GM21825 (cell line): Measurements from ENCODE around the gene TBC1D7.

Experiments
- ATAC-seq: cut with Tn5 transposase; IDR thresholded peaks from one replicate; pipeline ENCODE4 v1.9.1; 2021; ENCODE audit warnings: mild to moderate bottlenecking, moderate library complexity; ENCODE audit not compliant: unreplicated experiment

The TBC1D7 gene

GRCh38 chr6:13296536-13296997 lies 31.8 kb downstream of the TBC1D7 start:
- ATAC-seq: no peak

GRCh38 chr6:13295576-13295975 lies 32.8 kb downstream of the TBC1D7 start:
- no peak for ATAC-seq

GRCh38 chr6:13294499-13295069 lies 33.8 kb downstream of the TBC1D7 start:
- ATAC-seq: no peak

- no peak for ATAC-seq
These were observed 35.6 kb downstream of the TBC1D7 start for GRCh38 chr6:13292774-13293173.

GRCh38 chr6:13290335-13290734 lies 38.0 kb downstream of the TBC1D7 start:
- no peak for ATAC-seq

- ATAC-seq: no peak
These were observed 38.5 kb downstream of the TBC1D7 start for GRCh38 chr6:13289789-13290318.

GRCh38 chr6:13288969-13289391 lies 39.4 kb downstream of the TBC1D7 start:
- no peak for ATAC-seq

- ATAC-seq: no peak
These were observed 39.9 kb downstream of the TBC1D7 start for GRCh38 chr6:13288481-13288880.

- no peak for ATAC-seq
These were observed 41.2 kb downstream of the TBC1D7 start for GRCh38 chr6:13287104-13287503.

GRCh38 chr6:13286181-13286580 lies 42.2 kb downstream of the TBC1D7 start:
- ATAC-seq: no peak

- no peak for ATAC-seq
These were observed 42.6 kb downstream of the TBC1D7 start for GRCh38 chr6:13285705-13286104.

- no peak for ATAC-seq
These were observed 43.7 kb downstream of the TBC1D7 start for GRCh38 chr6:13284646-13285045.

GRCh38 chr6:13283331-13283730 lies 45.0 kb downstream of the TBC1D7 start:
- no peak for ATAC-seq

GRCh38 chr6:13282393-13283069 lies 45.8 kb downstream of the TBC1D7 start:
- ATAC-seq: no peak

GRCh38 chr6:13281686-13282085 lies 46.7 kb downstream of the TBC1D7 start:
- ATAC-seq: no peak

GRCh38 chr6:13280254-13280653 lies 48.1 kb downstream of the TBC1D7 start:
- ATAC-seq: no peak

GRCh38 chr6:13278991-13279390 lies 49.3 kb downstream of the TBC1D7 start:
- ATAC-seq: no peak

- ATAC-seq: no peak
These were observed 50.2 kb downstream of the TBC1D7 start for GRCh38 chr6:13278164-13278563.

- ATAC-seq: no peak
These were observed 51.1 kb downstream of the TBC1D7 start for GRCh38 chr6:13277231-13277630.

GRCh38 chr6:13275435-13275989 lies 52.8 kb downstream of the TBC1D7 start:
- ATAC-seq: no peak

GRCh38 chr6:13274707-13275434 lies 53.5 kb downstream of the TBC1D7 start:
- no peak for ATAC-seq
